K562 (cell line): ENCODE measurements around the gene MINDY4. TPM values are rescaled to one million over a fixed set of nuclear protein-coding genes. Genes with fewer than 3 reads are reported as not detected.

ENCODE experiments used
- BDP1 ChIP-seq: IDR thresholded peaks from 3 replicates; pipeline ENCODE4 v1.6.1; 2011; ENCODE audit not compliant: insufficient read length, insufficient read depth
- BRD9 ChIP-seq: fragments of 450-650 bp; IDR thresholded peaks from 2 replicates; pipeline ENCODE4 v1.6.1; 2018; ENCODE audit warnings: low read depth; ENCODE audit not compliant: partially characterized antibody
- CEBPG ChIP-seq, 3 experiments: fragments of 200-800 bp in 1 of 3; sonication (Bioruptor generic) in 1 of 3; sonication (generic) in 1 of 3; formaldehyde crosslinking in 1 of 3; IDR thresholded peaks in 2 of 3; conservative IDR thresholded peaks in 1 of 3; 2 replicates each; pipeline versions ENCODE4 v1.6.1 to v1.8.0; 2016 to 2022; ENCODE audit warnings: missing compliant biosample characterization in 2 of 3, missing genetic modification characterization in 2 of 3, mild to moderate bottlenecking in 1 of 3, missing genetic modification reagents in 1 of 3
- DIDO1 ChIP-seq: fragments of 450-650 bp; IDR thresholded peaks from 2 replicates; pipeline ENCODE4 v1.6.1; 2016; ENCODE audit warnings: low read depth, missing biosample characterization, missing genetic modification characterization
- EP400 ChIP-seq: fragments of 450-650 bp; IDR thresholded peaks from 2 replicates; pipeline ENCODE4 v1.6.1; 2017; ENCODE audit warnings: antibody characterized with exemption, mild to moderate bottlenecking, moderate library complexity
- GATAD2B ChIP-seq: fragments of 450-650 bp; IDR thresholded peaks from 2 replicates; pipeline ENCODE4 v1.6.1; 2017; ENCODE audit warnings: mild to moderate bottlenecking, borderline replicate concordance
- GMEB1 ChIP-seq: fragments of 250-450 bp; sonication (Bioruptor Pico); IDR thresholded peaks from 2 replicates; pipeline ENCODE4 v1.4.0; 2020; ENCODE audit warnings: mild to moderate bottlenecking
- HDGF ChIP-seq: fragments of 450-650 bp; IDR thresholded peaks from 2 replicates; pipeline ENCODE4 v1.6.1; 2016
- HLTF ChIP-seq: fragments of 450-650 bp; IDR thresholded peaks from 2 replicates; pipeline ENCODE4 v1.6.1; 2016
- HMBOX1 ChIP-seq: sonication (generic); IDR thresholded peaks from 2 replicates; pipeline ENCODE4 v1.6.1; 2016
- MEF2D ChIP-seq: conservative IDR thresholded peaks from 2 replicates; pipeline ENCODE4 v1.6.1; 2016; ENCODE audit warnings: low read depth, missing genetic modification characterization, missing compliant biosample characterization
- RBM17 ChIP-seq: fragments of 200-400 bp; formaldehyde crosslinking; IDR thresholded peaks from 2 replicates; pipeline ENCODE4 v1.6.1; 2017; ENCODE audit warnings: low read depth, mild to moderate bottlenecking, low read length, borderline replicate concordance
- SAFB ChIP-seq: fragments of 200-400 bp; formaldehyde crosslinking; IDR thresholded peaks from 2 replicates; pipeline ENCODE4 v1.6.1; 2017; ENCODE audit warnings: low read depth, low read length, borderline replicate concordance
- SNRNP70 ChIP-seq: fragments of 200-400 bp; formaldehyde crosslinking; optimal IDR thresholded peaks from 2 replicates; pipeline ENCODE3; 2017; ENCODE audit warnings: low read depth, low read length
- THAP7 ChIP-seq: fragments of 250-450 bp; sonication (Bioruptor Pico); IDR thresholded peaks from 2 replicates; pipeline ENCODE4 v1.5.0; 2021
- ZBTB12 ChIP-seq: fragments of 250-450 bp; sonication (Bioruptor Pico); IDR thresholded peaks from 2 replicates; pipeline ENCODE4 v1.4.0; 2020
- ZBTB8A ChIP-seq: fragments of 450-650 bp; IDR thresholded peaks from 2 replicates; pipeline ENCODE4 v1.6.1; 2018; ENCODE audit warnings: mild to moderate bottlenecking, moderate library complexity; ENCODE audit not compliant: partially characterized antibody
- ZC3H11A ChIP-seq: IDR thresholded peaks from 2 replicates; pipeline ENCODE4 v1.6.1; 2012; ENCODE audit warnings: low read depth, low read length, improper control_type of control experiment
- ZNF316 ChIP-seq: fragments of 450-650 bp; IDR thresholded peaks from 2 replicates; pipeline ENCODE4 v1.6.1; 2016
- ZNF766 ChIP-seq: fragments of 200-800 bp; sonication (Bioruptor generic); conservative IDR thresholded peaks from 2 replicates; pipeline ENCODE4 v1.6.1; 2016; ENCODE audit warnings: missing genetic modification characterization, missing compliant biosample characterization
- ZSCAN32 ChIP-seq: fragments of 450-650 bp; formaldehyde crosslinking; IDR thresholded peaks from 2 replicates; pipeline ENCODE4 v1.4.0; 2020; ENCODE audit warnings: mild to moderate bottlenecking, moderate library complexity
- ZZZ3 ChIP-seq: fragments of 450-650 bp; IDR thresholded peaks from 2 replicates; pipeline ENCODE4 v1.6.1; 2016; ENCODE audit warnings: antibody characterized with exemption, mild to moderate bottlenecking, moderate library complexity
- polyA plus RNA-seq, 8 experiments: library from polyadenylated mRNA; depleted of rRNA in 4 of 8; stranded (reverse) in 5 of 8; unstranded in 3 of 8; fragments of >200 nt; fragmentation: Nextera tagmentation in 2 of 8; fragmentation: Illumina TruSeq in 1 of 8; extraction: Ambion mirVana in 2 of 8; extraction: Trizol in 1 of 8; gene quantifications; 2 replicates each; pipeline versions ENCODE4 v1.2.1 to v1.2.3, GENCODE V29; 2011 to 2014; ENCODE audit warnings: inconsistent platforms in 1 of 8, missing spikeins in 1 of 8
- total RNA-seq, 7 experiments: library from RNA; depleted of rRNA in 6 of 7; stranded (reverse); fragments of >200 nt in 6 of 7; fragmentation: Illumina TruSeq in 2 of 7; extraction: Trizol in 2 of 7; gene quantifications; 2 replicates each; pipeline versions ENCODE4 v1.2.1 to v1.2.3, GENCODE V29; 2011 to 2021; ENCODE audit warnings: low replicate concordance in 1 of 7
- TF ChIP-seq, protein P1 (sequence below): fragments of 450-650 bp; IDR thresholded peaks from 2 replicates; pipeline ENCODE4 v1.6.1; 2016; ENCODE audit warnings: low read depth, mild to moderate bottlenecking, moderate library complexity
- TF ChIP-seq, protein P2 (sequence below): fragments of 450-650 bp; formaldehyde crosslinking; IDR thresholded peaks from 2 replicates; pipeline ENCODE4 v1.4.0; 2022; ENCODE audit warnings: missing genetic modification characterization

MINDY4 gene
- total and polyA plus RNA-seq, 9 of the 15 experiments (the other 6 are each of a cell fraction or from before 2014, with no cell fraction given): 2.1 to 16.7 (median 11.0) TPM

- TF ChIP-seq ZSCAN32 (CRISPR knock-in tag) (no peak), DIDO1 (tag) (no peak), EP400 (peak; percentile 22; the same call in 1 of the 2 replicates), GMEB1 (no peak), SNRNP70 (no peak), BRD9 (no peak), ZBTB8A (no peak), GATAD2B (peak; percentile 89; the same call in 1 of the 2 replicates), SAFB (no peak), CEBPG (CRISPR knock-in tag; IDR thresholded peaks at IDR 0.05) (no peak), CEBPG (tag; conservative IDR thresholded peaks at IDR 0.05 in 1 of 2, IDR thresholded peaks at IDR 0.05 in 1 of 2) (no peak), ZZZ3 (no peak), BDP1 (no peak), THAP7 (CRISPR knock-in tag) (no peak), HDGF (0 out of 2 replicates have a peak, but pooled peaks have one; percentile 68), ZNF316 (no peak), ZC3H11A (no peak), ZNF766 (peak; percentile 97), ZBTB12 (no peak), HMBOX1 (peak; percentile 79; the same call in 1 of the 2 replicates), RBM17 (no peak), HLTF (peak; percentile 90), MEF2D (tag) (peak; percentile 57; the same call in 1 of the 2 replicates)
- TF ChIP-seq, protein P1, sequence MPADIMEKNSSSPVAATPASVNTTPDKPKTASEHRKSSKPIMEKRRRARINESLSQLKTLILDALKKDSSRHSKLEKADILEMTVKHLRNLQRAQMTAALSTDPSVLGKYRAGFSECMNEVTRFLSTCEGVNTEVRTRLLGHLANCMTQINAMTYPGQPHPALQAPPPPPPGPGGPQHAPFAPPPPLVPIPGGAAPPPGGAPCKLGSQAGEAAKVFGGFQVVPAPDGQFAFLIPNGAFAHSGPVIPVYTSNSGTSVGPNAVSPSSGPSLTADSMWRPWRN: peak; percentile 80
- TF ChIP-seq, protein P2, sequence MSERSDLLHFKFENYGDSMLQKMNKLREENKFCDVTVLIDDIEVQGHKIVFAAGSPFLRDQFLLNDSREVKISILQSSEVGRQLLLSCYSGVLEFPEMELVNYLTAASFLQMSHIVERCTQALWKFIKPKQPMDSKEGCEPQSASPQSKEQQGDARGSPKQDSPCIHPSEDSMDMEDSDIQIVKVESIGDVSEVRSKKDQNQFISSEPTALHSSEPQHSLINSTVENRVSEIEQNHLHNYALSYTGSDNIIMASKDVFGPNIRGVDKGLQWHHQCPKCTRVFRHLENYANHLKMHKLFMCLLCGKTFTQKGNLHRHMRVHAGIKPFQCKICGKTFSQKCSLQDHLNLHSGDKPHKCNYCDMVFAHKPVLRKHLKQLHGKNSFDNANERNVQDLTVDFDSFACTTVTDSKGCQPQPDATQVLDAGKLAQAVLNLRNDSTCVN (CRISPR knock-in tag): peak; percentile 51; the same call in 1 of the 2 replicates
These were observed 143.9 kb downstream of the MINDY4 start (continued) for GRCh38 chr7:30915005-30915601.
